ENCODE results near the gene UBQLN3. TPM values are rescaled to one million over a fixed set of nuclear protein-coding genes. Genes with fewer than 3 reads are reported as not detected.

The UBQLN3 gene
- total and polyA plus RNA-seq, 2 experiments from 2014 or later, result not detected

GRCh38 chr11:5500393-5500801, 9.4 kb downstream of the UBQLN3 start (continued):
- TF ChIP-seq ZNF462 (CRISPR knock-in tag; IDR thresholded peaks at IDR 0.05) (no peak), ZNF331 (CRISPR knock-in tag; IDR thresholded peaks at IDR 0.05; ENCODE audit: low read depth) (no peak), EZH2phosphoT487 (IDR thresholded peaks at IDR 0.05; ENCODE audit: unreplicated experiment) (no peak), STAT1 (IDR thresholded peaks at IDR 0.05; ENCODE audit: unreplicated experiment) (no peak), NANOG (IDR thresholded peaks at IDR 0.05; ENCODE audit: borderline replicate concordance) (no peak)

GRCh38 chr11:5499671-5500070, 10.1 kb downstream of the UBQLN3 start:
- H3K27me3 Mint-ChIP-seq (ENCODE audit: insufficient read depth, low read depth, poor library complexity), result peaks cover 4% of the 10 kb centered on the region
- H4K20me1 ChIP-seq (replicated peaks; ENCODE audit: insufficient read depth), result no peaks in the 10 kb centered on the region
- H3K27ac Mint-ChIP-seq, result no peak overlapping the region
- H3K36me3 Mint-ChIP-seq (ENCODE audit: low read depth), result no peaks in the 10 kb centered on the region
- no peak overlapping the region for H3K4me2 ChIP-seq
- no peaks in the 10 kb centered on the region for H3K27me3 ChIP-seq (ENCODE audit: insufficient read depth)
- H3K36me3 ChIP-seq (ENCODE audit: insufficient read depth), result no peaks in the 10 kb centered on the region
- H2AFZ ChIP-seq, result no peak overlapping the region
- H3K9me3 Mint-ChIP-seq, result no peaks in the 10 kb centered on the region
- no peaks in the 10 kb centered on the region for H3K4me1 ChIP-seq (ENCODE audit: insufficient read depth)
- H3K79me2 ChIP-seq (replicated peaks; ENCODE audit: insufficient read depth), result no peaks in the 10 kb centered on the region
- no peak overlapping the region for H3K4me3 Mint-ChIP-seq
- DNase-seq (ENCODE audit: low spot score) (no peak), ATAC-seq (no peak)
- no peak overlapping the region for H3K27ac ChIP-seq (ENCODE audit: low read depth)
- H3K4me1 Mint-ChIP-seq, result peaks cover 5% of the 10 kb centered on the region; the same call in 2 of the 3 replicates
- H3F3A ChIP-seq (replicated peaks; ENCODE audit: low read depth), result no peaks in the 10 kb centered on the region
- no peak overlapping the region for H3K4me3 ChIP-seq
- H3K9me2 ChIP-seq (ENCODE audit: insufficient read depth), result 0 out of 2 replicates have a peak, but pooled peaks cover 4% of the 10 kb centered on the region
- no peak for TF ChIP-seq ZNF331 (CRISPR knock-in tag; IDR thresholded peaks at IDR 0.05; ENCODE audit: low read depth)
- TF ChIP-seq CREB1 (CRISPR knock-in tag; IDR thresholded peaks at IDR 0.05; ENCODE audit: low read depth), result no peak
- no peak for TF ChIP-seq ZNF114 (CRISPR knock-in tag; IDR thresholded peaks at IDR 0.05)
- TF ChIP-seq ETS1 (IDR thresholded peaks at IDR 0.05), result no peak
- no peak for TF ChIP-seq JUNB (IDR thresholded peaks at IDR 0.05; ENCODE audit: unreplicated experiment)
- TF ChIP-seq NANOG (IDR thresholded peaks at IDR 0.05; ENCODE audit: borderline replicate concordance), result no peak
- no peak for TF ChIP-seq CTCF (conservative IDR thresholded peaks at IDR 0.05; ENCODE audit: low read depth in 2 of 2)
